DND-41 (cell line): Measurements from ENCODE around the gene CERK.

Experiments
- ATAC-seq: fragments of 200-7000 bp; cut with Tn5 transposase; 3 replicates; pipeline ENCODE4 v1.9.1; 2021; ENCODE audit warnings: low read depth; ENCODE audit not compliant: insufficient read depth
- DNase-seq: peaks from one replicate; pipeline ENCODE4 v3.0.0-alpha.2; 2020
- H2AFZ ChIP-seq: 2 replicates; pipeline ENCODE4 v1.6.0; 2012; ENCODE audit warnings: low read depth, low read length
- H3K27ac ChIP-seq: 2 replicates; pipeline ENCODE4 v1.5.1; 2012; ENCODE audit warnings: low read length, inconsistent platforms
- H3K27me3 ChIP-seq: fragments of 200-600 bp; sonication (generic); 2 replicates; pipeline ENCODE4 v1.6.0; 2012; ENCODE audit warnings: low read length, mild to moderate bottlenecking, inconsistent platforms; ENCODE audit not compliant: insufficient read depth, poor library complexity
- H3K36me3 ChIP-seq: 2 replicates; pipeline ENCODE4 v1.5.1; 2012; ENCODE audit warnings: low read length, inconsistent platforms; ENCODE audit not compliant: insufficient read depth
- H3K4me1 ChIP-seq: 2 replicates; pipeline ENCODE4 v1.5.1; 2012; ENCODE audit warnings: mild to moderate bottlenecking, low read length; ENCODE audit not compliant: insufficient read depth
- H3K4me2 ChIP-seq: 2 replicates; pipeline ENCODE4 v1.6.0; 2012; ENCODE audit warnings: mild to moderate bottlenecking, moderate library complexity, low read length, inconsistent platforms; ENCODE audit not compliant: insufficient read depth
- H3K4me3 ChIP-seq, 2 experiments: fragments of 200-600 bp in 1 of 2; shearing (Covaris generic) in 1 of 2; 2 replicates each; pipeline ENCODE4 v1.5.1; 2012 to 2016; ENCODE audit warnings: inconsistent platforms in 2 of 2, low read length in 2 of 2, mild to moderate bottlenecking in 2 of 2, low read depth in 1 of 2, moderate library complexity in 1 of 2
- H3K79me2 ChIP-seq: 2 replicates; pipeline ENCODE4 v1.6.0; 2012; ENCODE audit warnings: low read length, inconsistent platforms; ENCODE audit not compliant: insufficient read depth
- H3K9ac ChIP-seq: 2 replicates; pipeline ENCODE4 v1.6.0; 2012; ENCODE audit warnings: low read depth, mild to moderate bottlenecking, inconsistent platforms, low read length, moderate library complexity
- H3K9me3 ChIP-seq: 2 replicates; pipeline ENCODE4 v1.5.1; 2012; ENCODE audit warnings: low read length, moderate library complexity, mild to moderate bottlenecking, inconsistent platforms; ENCODE audit not compliant: insufficient read depth, severe bottlenecking
- H4K20me1 ChIP-seq: 2 replicates; pipeline ENCODE4 v1.6.0; 2012; ENCODE audit warnings: low read length; ENCODE audit not compliant: insufficient read depth
- EZH2 ChIP-seq: IDR thresholded peaks from 3 replicates; pipeline ENCODE4 v1.6.1; 2012; ENCODE audit warnings: borderline replicate concordance, low read depth, mild to moderate bottlenecking, moderate library complexity, low read length, inconsistent platforms; ENCODE audit not compliant: severe bottlenecking
- TF ChIP-seq, protein P1 (sequence below): IDR thresholded peaks from 2 replicates; pipeline ENCODE4 v1.5.1; 2012; ENCODE audit warnings: borderline replicate concordance, low read length, moderate library complexity, mild to moderate bottlenecking; ENCODE audit not compliant: poor library complexity, severe bottlenecking; ENCODE audit errors: extremely low read depth

CERK gene

DNA sequence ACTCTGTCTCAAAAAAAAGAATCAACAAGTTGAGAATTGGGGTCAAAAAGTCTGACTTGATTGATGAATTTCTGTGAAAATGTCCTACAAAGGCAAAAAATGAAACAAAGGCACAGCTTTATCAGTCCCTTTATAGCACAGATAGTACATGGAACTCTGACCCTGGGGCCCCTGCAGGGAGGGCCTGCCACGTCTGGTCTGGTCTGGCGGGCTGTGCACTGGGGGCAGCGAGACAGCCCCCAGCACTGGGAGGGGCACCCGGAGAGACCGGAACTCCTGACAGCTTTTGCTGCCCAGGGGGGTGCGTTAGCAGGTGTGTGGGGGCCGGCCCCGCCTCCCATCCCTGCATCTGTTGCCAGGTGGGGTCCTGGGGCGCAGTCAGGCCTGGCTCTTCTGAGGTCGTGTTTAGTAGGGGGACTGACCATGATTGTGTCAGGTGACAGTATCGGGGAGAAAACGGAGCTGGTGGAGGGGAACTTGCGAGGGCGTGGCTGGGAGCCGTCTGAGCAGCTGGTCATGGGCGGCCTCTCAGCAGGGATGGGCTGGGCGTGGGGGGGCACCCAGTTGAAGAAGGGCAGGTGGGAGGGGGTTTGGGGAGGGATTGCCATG is 66.1 kb downstream of the CERK start:
- DNase-seq: no peak
- Histone ChIP-seq H3K4me2 (no peak overlapping the region), H2AFZ (no peak overlapping the region), H3K9ac (no peak overlapping the region), H3K27me3 (no peaks in the 10 kb centered on the region), H4K20me1 (peaks cover 23% of the 10 kb centered on the region), H3K79me2 (no peaks in the 10 kb centered on the region; the same call in 1 of the 2 replicates), H3K4me1 (no peaks in the 10 kb centered on the region), H3K9me3 (no peaks in the 10 kb centered on the region), H3K36me3 (peaks cover 95% of the 10 kb centered on the region), H3K4me3 (no peak overlapping the region), H3K27ac (no peak overlapping the region)
- TF ChIP-seq, protein P1, sequence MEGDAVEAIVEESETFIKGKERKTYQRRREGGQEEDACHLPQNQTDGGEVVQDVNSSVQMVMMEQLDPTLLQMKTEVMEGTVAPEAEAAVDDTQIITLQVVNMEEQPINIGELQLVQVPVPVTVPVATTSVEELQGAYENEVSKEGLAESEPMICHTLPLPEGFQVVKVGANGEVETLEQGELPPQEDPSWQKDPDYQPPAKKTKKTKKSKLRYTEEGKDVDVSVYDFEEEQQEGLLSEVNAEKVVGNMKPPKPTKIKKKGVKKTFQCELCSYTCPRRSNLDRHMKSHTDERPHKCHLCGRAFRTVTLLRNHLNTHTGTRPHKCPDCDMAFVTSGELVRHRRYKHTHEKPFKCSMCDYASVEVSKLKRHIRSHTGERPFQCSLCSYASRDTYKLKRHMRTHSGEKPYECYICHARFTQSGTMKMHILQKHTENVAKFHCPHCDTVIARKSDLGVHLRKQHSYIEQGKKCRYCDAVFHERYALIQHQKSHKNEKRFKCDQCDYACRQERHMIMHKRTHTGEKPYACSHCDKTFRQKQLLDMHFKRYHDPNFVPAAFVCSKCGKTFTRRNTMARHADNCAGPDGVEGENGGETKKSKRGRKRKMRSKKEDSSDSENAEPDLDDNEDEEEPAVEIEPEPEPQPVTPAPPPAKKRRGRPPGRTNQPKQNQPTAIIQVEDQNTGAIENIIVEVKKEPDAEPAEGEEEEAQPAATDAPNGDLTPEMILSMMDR: no peak
- no peak for TF ChIP-seq EZH2
- ATAC-seq: no peak; the same call in 2 of the 3 replicates

DNA sequence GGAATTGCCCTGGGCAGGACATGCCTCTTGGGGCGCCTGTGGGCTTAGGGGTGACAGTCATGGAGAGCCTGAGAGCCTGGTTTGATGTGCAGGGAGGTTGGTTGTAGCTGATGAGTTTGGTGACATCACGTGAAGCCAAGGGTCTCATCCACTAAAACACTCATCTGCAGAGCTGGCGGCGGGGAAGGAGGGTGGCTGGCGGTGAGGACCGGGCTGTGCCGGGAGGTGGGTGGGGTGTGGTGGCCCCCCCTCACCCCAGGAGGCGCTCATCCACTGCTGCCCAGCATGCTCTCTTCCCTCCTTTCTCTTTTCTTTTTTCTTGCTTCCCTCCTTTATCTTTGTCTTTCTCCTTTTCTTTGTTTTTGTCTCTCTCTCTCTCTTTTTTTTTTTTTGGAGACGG is 68.9 kb downstream of the CERK start:
- TF ChIP-seq, protein P1: no peak
- no peak for TF ChIP-seq EZH2
- Histone ChIP-seq H3K4me1 (no peaks in the 10 kb centered on the region), H2AFZ (no peak overlapping the region), H3K4me2 (no peak overlapping the region), H3K9ac (no peak overlapping the region), H3K36me3 (peaks cover 95% of the 10 kb centered on the region), H3K9me3 (no peaks in the 10 kb centered on the region), H3K27ac (no peak overlapping the region), H4K20me1 (peaks cover 31% of the 10 kb centered on the region), H3K4me3 (no peak overlapping the region), H3K27me3 (no peaks in the 10 kb centered on the region), H3K79me2 (peaks cover 10% of the 10 kb centered on the region; the same call in 1 of the 2 replicates)
- DNase-seq (no peak), ATAC-seq (no peak)

DNA sequence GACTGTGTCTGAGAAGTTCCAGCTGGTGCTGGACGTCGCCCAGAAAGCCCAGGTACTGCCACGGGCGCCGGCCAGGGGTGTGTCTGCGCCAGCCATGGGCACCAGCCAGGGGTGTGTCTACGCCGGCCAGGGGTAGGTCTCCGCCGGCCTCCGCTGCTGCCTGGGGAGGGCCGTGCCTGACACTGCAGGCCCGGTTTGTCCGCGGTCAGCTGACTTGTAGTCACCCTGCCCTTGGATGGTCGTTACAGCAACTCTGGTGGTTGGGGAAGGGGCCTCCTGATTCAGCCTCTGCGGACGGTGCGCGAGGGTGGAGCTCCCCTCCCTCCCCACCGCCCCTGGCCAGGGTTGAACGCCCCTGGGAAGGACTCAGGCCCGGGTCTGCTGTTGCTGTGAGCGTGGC is 69.9 kb downstream of the CERK start:
- H3K4me1 ChIP-seq: no peaks in the 10 kb centered on the region
- H3K79me2 ChIP-seq: peaks cover 10% of the 10 kb centered on the region; the same call in 1 of the 2 replicates
- ATAC-seq (no peak), DNase-seq (no peak)
- no peak overlapping the region for H3K4me3 ChIP-seq
- H2AFZ ChIP-seq: no peak overlapping the region
- H3K36me3 ChIP-seq: peaks cover 95% of the 10 kb centered on the region
- no peaks in the 10 kb centered on the region for H3K9me3 ChIP-seq
- H4K20me1 ChIP-seq: peaks cover 41% of the 10 kb centered on the region
- no peaks in the 10 kb centered on the region for H3K27me3 ChIP-seq
- no peak overlapping the region for H3K27ac ChIP-seq
- TF ChIP-seq, protein P1: no peak
- no peak for TF ChIP-seq EZH2
- no peak overlapping the region for H3K4me2 ChIP-seq
- no peak overlapping the region for H3K9ac ChIP-seq
